Heart left ventricle (tissue), 13 donors: ENCODE measurements around the gene DSCAM.

Experiments
- POLR2A ChIP-seq, 2 donors: fragments of 450-650 bp; IDR thresholded peaks; one replicate each; pipeline ENCODE4 v1.6.1; 2017; ENCODE audit warnings: antibody characterized with exemption in 2 of 2, mild to moderate bottlenecking in 2 of 2, moderate library complexity in 2 of 2
- TF ChIP-seq, protein P1 (sequence below), 12 donors: fragments of 200-600 bp; sonication (generic) in 4 of 12; IDR thresholded peaks; one replicate each; pipeline versions ENCODE4 v1.5.0 to v1.8.0; 2018 to 2022; ENCODE audit warnings: antibody characterized with exemption in 12 of 12, mild to moderate bottlenecking in 5 of 12
- donor health status: ischemic (EF 13 %, LVEDD 7.1; RV severe dilation, severe dysfunction).
- donor health status: DM: no; HTN: yes; CAD: no.
- donor health status: DM: no; HTN: no; CAD: no.
- donor health status: ischemic (EF 25% LVEDD 6.9; RV normal size, moderate dysfunction).
- donor health status: ischemic (EF 25% LVEDD 5.7; RV mildly dilated, moderate dysfunction).
- donor health status: ischemic (EF 35%, LVEDD 5.7; RV mildly dilated, moderate dysfunction).
- donor health status: nonischemic (EF 11% LVEDD 7.7; RV severe dilation, severe dysfunction).
- donor health status: DM: yes; HTN: yes; CAD: no.
- donor health status: PGD.
- donor health status: ischemic (EF 29% LVEDD 5.4; RV normal size, mild dysfunction).
- donor health status: nonischemic (EF 23%, LVEDD 6.1; RV moderate dilation, normal function).

GRCh38 chr21:40208948-40209345 lies 638.0 kb downstream of the DSCAM start:
- TF ChIP-seq, protein P1, sequence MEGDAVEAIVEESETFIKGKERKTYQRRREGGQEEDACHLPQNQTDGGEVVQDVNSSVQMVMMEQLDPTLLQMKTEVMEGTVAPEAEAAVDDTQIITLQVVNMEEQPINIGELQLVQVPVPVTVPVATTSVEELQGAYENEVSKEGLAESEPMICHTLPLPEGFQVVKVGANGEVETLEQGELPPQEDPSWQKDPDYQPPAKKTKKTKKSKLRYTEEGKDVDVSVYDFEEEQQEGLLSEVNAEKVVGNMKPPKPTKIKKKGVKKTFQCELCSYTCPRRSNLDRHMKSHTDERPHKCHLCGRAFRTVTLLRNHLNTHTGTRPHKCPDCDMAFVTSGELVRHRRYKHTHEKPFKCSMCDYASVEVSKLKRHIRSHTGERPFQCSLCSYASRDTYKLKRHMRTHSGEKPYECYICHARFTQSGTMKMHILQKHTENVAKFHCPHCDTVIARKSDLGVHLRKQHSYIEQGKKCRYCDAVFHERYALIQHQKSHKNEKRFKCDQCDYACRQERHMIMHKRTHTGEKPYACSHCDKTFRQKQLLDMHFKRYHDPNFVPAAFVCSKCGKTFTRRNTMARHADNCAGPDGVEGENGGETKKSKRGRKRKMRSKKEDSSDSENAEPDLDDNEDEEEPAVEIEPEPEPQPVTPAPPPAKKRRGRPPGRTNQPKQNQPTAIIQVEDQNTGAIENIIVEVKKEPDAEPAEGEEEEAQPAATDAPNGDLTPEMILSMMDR (IDR thresholded peaks at IDR 0.05) = no peak
- no peak for TF ChIP-seq POLR2A (IDR thresholded peaks at IDR 0.05)
